Epithelial cell of esophagus (primary cell): ENCODE measurements around the gene TPRKB.
"Not testable (repeated sequence)": the region's sequence is repeated elsewhere in the genome, so short reads cannot be mapped to it uniquely, and the experiment has no call there.

Experiments
- DNase-seq: peaks from one replicate; pipeline ENCODE4 v3.0.0; 2010; ENCODE audit warnings: low read depth
- H3K4me3 ChIP-seq: 2 replicates; pipeline ENCODE4 v1.5.1; 2011; ENCODE audit warnings: mild to moderate bottlenecking, low read length, control low read depth
- TF ChIP-seq, protein P1 (sequence below): IDR thresholded peaks from 2 replicates; pipeline ENCODE4 v1.5.1; 2011; ENCODE audit warnings: low read depth, mild to moderate bottlenecking, low read length, control low read depth, inconsistent platforms; ENCODE audit not compliant: insufficient read depth; ENCODE audit errors: missing control alignments

The TPRKB gene

DNA sequence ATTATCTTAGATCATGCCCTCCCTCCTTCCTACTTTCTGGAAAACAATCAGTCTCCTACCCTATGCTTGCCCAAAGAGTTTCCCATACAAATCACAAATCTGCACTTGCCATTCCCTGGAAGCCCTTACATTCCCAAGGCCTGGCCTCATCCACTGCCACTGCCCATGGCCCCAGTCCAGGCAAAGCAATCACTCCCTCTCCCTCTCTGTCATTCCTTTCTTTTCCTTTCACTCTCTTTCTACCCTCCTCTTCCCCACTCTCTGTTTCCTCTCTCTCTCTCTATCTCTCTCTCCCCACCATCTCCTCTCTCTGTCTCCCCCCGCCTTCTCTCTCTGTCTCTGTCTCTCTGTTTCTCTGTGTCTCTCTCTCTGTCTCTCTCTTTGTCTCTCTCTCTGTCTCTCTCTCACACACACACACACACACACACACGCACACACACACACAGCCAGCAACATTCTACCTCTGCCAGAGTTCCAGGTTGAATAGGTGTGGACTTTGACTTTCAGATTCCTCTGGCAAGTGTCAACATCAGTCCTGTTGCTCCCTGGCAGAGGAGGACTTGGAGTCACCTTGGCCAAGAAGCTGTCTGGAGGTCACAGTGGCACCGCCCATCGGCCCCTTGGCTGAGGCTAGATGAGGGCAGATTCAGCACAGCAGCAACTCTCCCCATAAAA is 51.2 kb downstream of the TPRKB start:
- TF ChIP-seq, protein P1, sequence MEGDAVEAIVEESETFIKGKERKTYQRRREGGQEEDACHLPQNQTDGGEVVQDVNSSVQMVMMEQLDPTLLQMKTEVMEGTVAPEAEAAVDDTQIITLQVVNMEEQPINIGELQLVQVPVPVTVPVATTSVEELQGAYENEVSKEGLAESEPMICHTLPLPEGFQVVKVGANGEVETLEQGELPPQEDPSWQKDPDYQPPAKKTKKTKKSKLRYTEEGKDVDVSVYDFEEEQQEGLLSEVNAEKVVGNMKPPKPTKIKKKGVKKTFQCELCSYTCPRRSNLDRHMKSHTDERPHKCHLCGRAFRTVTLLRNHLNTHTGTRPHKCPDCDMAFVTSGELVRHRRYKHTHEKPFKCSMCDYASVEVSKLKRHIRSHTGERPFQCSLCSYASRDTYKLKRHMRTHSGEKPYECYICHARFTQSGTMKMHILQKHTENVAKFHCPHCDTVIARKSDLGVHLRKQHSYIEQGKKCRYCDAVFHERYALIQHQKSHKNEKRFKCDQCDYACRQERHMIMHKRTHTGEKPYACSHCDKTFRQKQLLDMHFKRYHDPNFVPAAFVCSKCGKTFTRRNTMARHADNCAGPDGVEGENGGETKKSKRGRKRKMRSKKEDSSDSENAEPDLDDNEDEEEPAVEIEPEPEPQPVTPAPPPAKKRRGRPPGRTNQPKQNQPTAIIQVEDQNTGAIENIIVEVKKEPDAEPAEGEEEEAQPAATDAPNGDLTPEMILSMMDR = no peak
- H3K4me3 ChIP-seq = no peak overlapping the region
- no peak for DNase-seq

DNA sequence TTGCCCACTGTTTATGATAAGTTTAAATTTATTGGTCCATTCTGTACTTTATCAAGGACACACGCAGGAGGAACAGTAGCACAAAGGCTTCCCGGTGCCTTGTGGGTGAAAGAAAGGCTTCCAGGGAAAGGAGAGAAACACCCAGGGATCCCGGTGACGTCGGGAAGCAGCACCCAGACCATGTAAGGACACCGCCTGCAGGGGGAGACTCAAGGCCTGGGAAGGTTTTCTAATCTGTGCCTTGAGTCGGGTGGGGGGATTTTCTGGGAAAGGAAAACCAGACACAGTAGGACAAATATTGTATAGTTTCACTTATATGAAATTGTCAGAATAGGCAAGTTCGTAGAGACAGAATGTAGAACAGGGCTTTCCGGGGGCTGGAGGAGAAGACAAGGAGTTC is 52.2 kb downstream of the TPRKB start:
- TF ChIP-seq, protein P1 = peak; percentile 17
- DNase-seq, H3K4me3 ChIP-seq: not testable (repeated sequence)

DNA sequence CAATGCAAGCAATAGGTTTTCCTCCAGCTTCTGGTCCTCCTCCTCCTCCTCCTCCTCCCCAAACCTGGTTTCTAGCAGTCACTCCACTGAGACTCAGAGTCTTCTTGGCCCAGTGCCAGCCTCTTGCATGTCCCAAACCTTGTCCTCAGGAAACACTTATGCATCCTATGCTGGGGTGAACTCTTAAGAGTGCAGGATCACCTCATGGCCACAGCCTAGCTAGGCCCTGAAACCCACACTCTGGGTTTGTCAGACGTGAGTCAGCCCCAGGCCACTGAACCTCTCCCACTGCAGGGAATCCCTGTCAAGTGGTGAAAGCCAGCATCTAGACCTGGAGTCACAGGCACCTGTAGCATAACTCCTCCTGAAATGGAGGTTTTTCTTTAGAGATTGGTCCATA is 52.8 kb downstream of the TPRKB start:
- H3K4me3 ChIP-seq = not testable (repeated sequence)
- peak; percentile 30 for DNase-seq

DNA sequence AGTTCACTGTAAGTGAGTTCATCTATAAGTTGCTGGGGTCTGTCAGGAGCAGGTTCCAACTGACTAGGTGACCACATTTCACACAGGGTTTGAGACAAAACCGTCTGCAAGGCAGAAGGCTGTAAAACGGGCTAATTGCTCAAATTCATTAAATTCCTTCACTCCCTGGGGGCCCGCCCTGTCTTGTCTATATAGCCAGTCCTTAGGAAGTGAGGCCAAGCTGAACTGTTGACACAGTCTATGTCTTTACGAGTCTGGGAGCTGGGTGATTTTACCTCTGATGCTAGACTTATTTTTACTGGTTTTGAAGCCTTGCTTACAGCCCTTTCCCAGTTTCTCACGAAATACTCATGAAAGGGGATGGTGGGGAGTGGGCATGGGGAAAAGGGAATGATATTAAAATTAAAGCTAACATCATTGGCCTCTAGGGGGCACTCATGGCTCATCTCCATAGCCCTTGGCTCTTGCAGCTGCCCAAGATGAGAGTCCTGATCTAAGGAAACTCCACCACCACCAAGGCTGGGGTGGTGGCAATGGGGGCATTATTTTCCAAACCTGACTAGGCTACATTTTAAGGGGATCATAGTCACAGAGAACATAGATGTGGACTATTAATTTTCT is 57.1 kb downstream of the TPRKB start:
- DNase-seq = peak; percentile 36
- H3K4me3 ChIP-seq = not testable (repeated sequence)
- TF ChIP-seq, protein P1 = peak; percentile 53
